HG03025 (cell line): ENCODE measurements around the gene DNAH2.

Experiments used
- ATAC-seq: cut with Tn5 transposase; IDR thresholded peaks from one replicate; pipeline ENCODE4 v1.9.1; 2021; ENCODE audit warnings: mild to moderate bottlenecking, moderate library complexity; ENCODE audit not compliant: unreplicated experiment, low FRiP score

DNAH2 gene

DNA sequence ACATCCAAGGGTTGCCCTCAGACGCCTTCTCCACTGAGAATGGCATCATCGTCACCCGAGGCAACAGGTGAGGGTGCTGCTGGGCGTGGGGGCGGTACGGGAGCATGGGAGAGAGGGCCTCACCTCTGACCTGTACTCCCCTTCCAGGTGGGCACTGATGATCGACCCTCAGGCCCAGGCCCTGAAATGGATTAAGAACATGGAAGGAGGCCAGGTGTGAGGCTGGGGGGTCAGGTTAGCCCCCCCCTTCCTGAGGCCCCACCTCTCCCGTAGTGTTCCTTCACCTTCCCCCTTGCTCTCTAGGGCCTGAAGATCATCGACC lies 100.1 kb downstream of the DNAH2 start:
- ATAC-seq: no peak

DNA sequence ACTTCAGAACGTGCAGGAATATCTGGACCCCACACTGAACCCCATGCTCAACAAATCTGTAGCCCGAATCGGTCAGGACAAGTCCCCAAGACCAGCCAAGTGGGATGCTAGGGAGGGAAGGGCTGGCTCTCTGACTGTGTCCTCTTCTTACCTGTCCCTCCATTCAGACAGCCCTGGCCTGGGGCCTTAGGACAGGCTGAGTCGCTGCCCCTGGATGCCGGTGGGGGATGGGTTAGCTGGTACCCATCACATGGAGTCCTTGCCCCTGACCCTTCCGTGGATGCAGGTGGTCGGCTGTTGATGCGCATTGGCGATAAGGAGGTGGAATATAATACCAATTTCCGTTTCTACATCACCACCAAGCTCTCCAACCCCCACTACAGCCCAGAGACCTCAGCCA lies 100.5 kb downstream of the DNAH2 start:
- ATAC-seq: no peak

DNA sequence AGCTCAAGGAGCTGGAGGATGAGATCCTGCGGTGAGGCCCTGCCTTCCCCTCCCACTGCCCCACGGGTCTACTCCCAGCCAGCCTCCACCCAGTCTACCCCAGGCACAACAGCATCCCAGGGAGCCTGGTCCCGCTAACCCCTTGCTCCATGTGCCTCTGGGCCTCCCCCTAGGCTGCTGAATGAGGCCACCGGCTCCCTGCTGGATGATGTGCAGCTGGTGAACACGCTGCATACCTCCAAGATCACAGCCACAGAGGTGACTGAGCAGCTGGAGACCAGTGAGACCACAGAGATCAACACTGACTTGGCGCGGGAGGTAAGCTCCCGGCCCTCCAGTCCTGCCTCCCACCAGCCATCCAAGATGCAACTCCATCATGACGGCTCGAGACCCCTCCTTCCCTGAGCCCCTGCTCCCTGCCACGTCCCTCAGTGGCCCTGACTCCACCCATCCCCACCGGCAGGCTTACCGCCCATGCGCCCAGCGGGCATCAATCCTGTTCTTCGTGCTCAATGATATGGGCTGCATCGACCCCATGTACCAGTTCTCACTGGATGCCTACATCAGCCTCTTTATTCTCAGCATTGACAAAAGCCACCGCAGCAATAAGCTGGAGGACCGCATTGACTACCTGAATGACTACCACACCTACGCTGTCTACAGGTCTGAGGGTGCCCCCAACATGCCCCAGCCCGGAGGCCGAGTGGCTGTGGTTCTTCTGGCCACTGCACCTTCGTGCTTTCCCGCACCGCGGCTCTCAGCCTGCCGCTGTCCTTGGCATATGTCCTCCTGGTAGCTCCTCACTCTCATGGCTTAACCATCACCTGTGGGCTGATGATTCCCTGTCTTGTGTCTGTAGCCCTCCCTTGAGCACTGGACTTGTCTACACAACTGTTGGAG lies 101.5 kb downstream of the DNAH2 start:
- no peak for ATAC-seq

DNA sequence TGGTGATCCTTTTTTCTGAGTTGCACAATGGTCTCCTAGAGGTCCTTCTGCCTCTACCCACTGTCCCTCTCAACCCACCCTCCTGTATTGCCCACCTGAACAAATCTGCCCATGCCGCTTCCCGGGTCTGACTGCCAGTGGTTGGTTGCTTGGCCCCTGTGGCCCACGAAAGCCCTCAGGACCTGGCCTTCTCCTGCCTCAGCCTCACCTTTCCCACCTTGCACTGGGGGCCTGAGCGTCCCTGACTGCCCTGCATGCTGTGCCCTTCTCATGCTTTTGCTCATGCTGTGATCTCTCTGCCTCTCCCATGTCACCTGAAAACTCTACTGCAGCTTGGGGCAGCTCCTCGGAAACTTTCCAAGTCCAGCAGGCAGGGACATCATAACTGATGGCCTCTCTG lies 102.7 kb downstream of the DNAH2 start:
- no peak for ATAC-seq

DNA sequence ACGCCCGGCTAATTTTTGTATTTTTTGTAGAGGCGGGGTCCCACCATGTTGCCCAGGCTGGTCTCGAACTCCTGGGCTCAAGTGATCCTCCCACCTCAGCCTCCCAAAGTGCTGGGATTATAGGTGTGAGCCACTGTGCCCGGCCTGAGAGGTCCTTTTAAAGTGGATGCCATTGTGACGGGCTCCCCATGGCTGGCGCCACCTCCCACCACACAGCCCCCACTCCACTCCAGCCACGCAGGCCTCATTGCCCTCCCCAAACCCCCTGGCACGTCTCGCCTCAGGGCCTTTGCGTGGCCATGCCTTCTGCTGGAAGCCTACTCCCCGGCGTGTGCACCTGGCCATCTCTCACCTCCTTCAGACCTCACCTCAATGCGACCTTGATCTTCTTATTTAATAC lies 104.6 kb downstream of the DNAH2 start:
- no peak for ATAC-seq

DNA sequence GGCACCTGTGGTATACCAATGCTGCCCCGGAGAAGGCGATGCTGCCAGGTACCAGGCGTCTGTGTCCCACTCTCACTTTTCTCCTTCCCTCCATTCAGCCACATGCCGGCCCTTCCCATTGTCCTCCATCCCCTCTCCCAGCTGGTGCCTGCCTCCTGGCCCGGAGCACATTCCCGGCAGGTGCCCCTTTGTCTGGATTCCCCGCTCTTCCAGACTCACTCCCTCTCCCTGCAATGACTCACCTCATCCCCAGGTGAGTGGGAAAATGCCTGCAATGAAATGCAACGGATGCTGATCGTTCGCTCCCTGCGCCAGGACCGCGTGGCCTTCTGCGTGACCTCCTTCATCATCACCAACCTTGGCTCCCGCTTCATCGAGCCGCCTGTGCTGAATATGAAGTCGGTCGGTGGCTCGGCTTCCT lies 106.0 kb downstream of the DNAH2 start:
- ATAC-seq: no peak

DNA sequence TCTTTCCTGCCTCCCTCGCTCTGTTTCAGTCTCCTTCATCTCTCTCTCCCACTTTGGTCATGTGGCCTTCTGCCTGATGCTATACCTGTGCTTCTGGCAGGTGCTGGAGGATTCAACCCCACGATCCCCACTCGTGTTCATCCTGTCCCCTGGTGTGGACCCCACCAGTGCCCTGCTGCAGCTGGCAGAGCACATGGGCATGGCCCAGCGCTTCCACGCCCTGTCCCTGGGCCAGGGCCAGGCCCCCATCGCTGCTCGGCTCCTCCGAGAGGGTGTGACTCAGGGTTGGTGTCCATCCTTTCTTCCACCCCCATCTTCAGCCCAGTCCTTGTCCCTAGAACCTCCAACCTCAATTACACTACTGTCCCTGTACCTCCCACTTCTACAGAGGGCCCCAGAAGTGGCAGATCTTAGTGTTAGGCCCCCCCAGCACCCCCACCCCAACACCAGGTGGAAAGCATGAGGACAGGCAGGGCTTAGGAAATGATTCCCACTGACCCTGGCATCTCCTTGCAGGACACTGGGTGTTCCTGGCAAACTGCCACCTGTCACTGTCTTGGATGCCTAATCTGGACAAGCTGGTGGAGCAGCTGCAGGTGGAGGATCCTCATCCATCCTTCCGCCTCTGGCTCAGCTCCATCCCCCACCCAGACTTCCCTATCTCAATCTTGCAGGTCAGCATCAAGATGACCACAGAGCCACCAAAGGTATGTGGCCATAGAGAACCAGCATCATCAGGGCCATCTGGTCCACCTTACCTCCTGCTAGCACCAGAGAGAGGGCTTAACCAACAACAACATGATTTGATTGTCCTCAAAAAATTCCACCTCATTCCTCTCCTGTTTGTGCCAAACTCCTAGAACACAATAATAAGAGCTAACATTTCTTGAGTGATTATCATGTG lies 106.7 kb downstream of the DNAH2 start:
- ATAC-seq: no peak

DNA sequence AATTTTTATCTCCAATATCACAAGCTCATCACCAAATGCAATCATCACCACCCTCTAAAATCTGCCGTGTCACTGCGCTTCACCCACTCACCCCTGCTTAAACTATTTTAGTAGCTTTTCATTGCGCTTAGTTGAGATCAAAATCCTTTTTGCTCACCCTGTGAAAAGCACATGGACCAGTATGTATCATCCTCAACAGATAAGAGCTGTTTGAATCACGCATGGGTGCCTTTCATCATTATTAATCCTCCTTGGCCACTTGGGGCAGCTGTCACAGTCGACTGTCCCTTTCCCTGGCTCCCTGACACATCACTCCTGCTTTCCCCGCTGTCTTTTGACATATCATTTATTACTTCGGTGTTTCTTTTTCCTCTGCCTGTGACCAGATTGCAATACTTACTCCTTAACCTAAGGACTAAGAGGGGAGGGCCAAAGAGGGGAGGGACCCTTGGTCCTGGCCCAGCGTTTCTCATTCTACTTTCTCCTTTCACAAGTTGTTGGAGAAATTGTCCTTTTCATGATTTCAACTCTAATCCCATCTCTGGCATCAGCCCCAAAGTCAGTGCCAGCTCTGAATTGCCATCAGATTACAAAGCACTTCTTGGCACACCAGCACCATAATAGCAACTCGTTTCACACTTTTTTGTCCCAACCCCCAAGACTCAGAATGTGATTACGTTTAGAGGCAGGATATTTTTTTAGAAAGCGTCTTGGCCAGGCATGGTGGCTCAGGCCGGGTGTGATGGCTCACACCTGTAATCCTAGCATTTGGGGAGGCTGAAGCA lies 107.9 kb downstream of the DNAH2 start:
- ATAC-seq: no peak

DNA sequence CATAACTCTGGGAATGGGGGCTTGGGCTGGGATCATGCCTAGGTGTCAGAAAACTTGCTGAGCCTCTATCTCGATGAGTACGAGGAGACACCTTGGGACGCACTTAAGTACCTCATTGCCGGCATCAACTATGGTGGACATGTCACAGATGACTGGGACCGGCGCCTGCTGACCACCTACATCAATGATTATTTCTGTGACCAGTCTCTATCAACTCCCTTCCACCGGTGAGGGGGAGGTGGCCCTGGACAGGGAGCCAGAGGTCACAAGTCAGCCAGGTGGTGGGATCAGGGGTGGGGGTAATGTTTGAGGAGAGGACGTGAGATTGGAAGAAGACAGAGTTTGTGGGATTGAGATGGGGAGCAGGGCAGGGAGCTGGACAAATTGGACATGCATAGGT lies 113.1 kb downstream of the DNAH2 start:
- no peak for ATAC-seq

DNA sequence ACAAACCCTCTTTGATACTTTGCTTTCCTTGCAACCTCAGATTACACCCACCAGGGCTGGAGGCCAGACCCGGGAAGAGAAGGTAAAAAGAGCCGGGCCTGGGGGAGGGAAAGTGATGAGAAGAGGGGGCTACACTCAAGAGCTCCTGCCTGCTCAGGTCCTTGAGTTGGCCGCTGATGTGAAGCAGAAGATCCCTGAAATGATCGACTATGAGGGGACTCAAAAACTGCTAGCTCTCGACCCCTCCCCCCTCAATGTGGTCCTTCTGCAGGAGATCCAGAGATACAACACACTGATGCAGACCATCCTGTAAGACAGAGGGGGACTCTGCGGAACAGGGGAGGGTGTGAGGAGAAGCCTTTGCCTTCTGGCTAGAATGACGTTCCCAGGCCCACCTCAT lies 113.7 kb downstream of the DNAH2 start:
- no peak for ATAC-seq

DNA sequence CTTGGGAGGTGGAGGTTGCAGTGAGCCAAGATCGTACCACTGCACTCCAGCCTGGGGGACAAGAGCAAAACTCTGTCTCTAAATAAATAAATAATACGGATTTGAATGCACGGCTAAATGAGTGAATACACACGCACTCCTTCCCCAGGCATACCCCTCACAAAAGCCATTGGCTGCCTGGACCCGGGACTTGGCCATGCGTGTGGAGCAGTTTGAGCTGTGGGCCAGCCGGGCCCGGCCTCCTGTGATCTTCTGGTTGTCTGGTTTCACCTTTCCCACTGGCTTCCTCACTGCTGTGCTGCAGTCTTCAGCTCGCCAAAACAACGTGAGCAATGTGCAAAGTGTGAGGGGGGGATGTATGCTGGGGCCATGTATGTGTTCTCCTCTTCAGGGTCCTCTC lies 114.9 kb downstream of the DNAH2 start:
- ATAC-seq: no peak

DNA sequence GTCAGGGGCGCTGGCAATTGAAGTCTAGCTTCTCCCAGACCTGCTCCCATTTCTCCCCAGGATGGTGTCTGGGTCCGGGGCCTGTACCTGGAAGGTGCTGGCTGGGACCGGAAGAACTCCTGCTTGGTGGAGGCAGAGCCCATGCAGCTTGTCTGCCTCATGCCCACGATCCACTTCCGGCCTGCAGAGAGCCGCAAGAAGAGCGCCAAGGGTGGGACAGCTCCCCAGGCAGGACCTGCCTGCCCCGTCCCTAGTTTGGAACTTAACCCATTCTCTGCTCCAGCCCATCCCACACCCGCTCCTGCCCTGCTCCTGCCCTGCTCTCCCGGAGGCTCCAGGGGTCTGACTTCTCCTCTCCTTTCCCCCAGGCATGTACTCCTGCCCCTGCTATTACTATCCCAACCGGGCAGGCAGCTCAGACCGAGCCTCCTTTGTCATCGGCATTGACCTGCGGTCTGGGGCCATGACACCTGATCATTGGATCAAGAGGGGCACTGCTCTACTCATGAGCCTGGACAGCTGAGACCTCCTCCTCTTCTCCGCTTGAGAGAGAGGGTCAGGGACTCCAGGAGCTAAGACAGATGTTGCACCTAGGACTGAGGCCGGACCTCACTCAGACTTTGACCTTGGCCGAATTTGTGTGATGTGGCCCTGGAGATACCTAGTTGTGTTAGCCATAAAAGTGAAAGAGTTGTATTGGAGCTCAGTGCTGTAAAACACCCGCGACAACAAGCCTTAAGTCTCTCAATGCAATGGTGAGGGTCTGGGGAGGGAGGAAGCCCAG lies 115.7 kb downstream of the DNAH2 start:
- ATAC-seq: no peak

DNA sequence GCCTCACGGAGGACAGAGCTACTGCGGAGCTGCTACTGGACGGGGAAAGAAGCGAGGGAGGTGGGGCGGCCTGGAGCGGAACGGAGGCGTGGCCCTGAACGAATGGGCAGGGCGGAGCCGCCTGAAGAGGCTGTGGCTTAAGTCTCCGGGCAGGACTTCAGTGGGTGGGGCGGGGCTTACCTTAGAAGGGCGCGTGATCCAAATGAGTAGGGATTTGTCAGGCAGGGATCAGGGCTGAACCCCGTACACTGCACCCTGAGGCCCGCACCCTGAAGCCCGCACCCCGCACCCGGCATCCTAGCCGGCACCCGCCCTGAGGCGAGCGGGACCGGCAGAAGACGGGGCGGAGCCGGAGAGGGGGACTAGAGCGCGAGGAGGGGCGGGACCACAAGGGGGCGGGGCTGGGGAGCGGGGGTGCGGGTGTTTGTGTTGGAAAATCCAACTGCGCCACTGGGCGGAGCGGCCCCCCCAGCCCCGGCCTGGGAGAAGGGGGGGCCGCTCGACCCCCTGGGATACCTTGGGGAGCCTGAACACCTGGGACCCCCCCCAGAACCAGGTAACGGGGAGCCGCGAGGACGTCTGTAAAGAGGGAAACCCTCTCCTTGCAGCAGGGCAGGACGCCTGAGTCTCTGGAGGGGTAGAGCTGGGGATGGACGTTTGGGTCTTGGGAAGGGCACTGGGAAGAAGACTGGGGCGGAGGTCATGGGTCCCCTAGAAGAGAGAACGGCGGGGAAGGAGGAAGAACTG lies 116.4 kb downstream of the DNAH2 start, which contains the start of gene KDM6B:
TSS of gene KDM6B (plus strand) at position 423 of the 747 bp plus-strand sequence. CDS start 11,338 bp downstream, outside the sequence.
- ATAC-seq: peak; percentile 29

DNA sequence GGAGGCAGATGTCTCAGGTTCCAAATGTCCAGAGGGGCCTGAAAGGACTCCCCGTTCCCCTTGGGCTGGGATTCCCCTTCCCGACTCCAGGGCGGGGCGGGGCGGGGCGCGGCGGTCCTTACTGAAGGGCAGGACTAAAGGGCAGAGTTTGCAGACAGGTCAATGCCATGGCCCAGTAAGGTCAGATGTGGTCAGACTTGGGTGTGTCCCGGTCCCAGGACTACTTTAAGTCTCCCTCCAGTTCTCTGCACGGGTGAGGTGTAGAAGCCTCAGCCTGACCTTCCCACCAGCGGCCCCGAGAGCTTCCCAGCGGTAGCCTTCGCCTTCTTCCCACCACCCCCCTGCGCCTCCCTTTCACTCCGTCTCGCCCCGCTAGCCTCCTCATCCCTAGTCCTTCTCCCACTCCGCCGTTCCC lies 117.0 kb downstream of the DNAH2 start:
- ATAC-seq: no peak

DNA sequence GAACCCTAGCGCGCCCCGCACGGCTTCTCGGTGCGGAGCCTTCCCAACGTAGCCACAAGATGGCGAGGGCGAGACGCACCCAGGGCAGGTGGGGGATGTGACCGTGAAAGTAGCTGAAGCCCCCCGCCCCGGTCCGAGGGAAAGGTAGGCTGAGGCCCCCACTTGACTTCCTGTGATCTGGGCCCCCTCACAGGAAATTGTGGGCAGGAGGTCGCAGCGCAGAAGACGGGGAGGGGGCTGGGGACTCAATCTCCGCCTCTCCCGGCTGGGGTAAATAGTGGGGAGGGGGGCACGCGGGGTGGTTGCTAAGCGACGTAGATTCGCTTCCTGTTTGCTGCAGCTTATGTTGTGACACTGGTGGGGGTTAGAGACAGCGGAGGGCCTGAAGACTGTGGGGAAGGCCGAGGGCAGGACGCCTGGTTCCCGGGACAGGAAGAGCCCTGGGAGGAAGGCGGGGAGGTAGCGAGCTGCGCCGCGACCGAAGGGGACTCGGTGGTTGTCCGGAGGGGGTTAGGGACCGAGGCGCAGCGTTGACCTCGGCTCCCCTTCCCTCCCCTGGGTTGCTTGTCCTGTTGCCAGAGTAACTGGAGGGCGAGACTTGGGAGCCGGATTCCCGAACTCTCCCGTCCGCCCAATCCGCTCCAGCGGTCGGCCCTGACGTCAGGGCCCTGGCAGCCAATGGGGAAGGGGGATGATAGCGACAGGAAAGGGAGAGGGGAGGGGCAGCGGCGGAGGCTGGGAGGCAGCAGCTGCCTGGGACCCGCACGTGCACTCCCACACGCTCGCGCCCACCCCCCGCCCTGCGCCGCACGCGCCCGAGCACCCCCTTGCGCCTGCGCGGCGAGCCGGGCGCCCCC lies 117.6 kb downstream of the DNAH2 start:
- ATAC-seq: peak; percentile 42

DNA sequence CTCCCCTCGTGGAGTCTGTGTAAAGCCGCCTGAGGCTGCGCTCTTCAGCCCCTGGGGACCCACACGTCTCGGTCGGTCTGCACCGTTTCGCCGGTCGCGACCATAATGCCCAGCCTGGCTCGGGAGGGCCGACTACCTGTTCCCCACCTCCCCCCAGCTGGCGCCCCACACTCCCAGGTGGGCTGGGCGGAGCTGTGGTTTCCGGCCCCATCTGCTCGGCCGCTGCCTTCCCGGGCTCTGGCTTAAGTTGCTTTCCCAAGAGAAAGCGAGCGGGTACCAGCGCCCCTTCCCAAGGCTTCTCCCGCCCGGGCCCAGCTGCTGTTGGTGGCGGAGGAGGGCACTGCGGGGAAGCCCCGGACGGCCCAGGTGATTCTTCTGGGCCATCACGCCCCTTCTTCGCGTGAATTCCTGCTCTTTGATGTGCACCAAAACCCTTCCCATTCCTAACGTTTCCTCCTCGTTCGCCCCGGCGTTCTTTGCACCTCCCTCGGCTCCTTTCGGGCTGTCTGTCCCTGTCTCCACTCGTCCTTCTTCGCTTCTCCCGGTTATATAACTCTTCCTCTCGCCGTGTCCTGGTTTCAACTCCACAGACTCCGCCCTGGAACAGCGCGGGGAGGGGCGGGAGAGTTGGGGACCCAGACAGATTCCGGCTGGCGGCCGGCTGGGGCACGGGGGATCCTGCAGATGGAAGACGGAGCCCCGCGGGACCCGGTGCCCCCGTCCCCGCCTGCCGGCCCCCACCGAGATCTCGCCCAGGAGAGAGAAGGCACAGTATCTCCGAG lies 118.5 kb downstream of the DNAH2 start:
- ATAC-seq: peak; percentile 21

DNA sequence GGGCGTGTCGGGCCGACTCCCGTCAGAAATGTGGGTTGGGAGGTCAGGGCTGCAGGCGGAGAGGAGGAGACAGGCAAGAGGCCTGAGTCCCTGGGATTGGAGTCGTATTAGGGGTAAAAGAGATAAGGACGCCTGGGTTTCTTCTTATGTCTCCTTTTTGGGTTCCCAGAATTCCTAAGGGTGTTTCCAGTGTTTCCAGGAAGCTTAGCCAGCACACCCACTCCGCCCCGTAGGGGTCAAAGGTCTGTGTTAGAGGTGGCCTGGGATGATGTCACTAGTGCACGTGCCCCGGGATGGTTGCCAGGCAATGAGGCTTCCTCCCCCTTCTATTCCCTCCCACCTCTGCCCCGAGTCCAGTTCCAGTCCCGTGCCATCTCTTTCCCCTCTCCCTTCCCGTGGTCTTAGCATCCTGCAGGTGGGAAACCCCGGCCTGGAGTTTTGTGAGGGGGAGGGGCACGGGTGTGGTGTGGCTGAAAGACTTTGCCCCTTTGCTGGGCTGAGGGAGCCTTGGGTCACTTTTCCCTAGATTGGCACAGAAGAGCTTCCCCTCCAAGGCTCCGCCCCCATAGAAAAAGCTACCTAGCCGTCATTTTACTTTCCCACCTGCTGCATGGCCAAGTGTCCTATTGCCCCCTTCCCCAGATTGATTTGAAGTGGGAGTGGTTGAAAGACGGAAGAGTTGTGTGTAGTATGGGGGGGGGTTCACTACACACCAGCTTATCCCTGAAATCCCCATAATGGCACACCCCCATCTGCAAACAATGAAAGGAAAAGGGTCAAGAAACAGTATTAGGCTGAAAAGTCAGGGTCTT lies 119.3 kb downstream of the DNAH2 start:
- no peak for ATAC-seq
